Nephron (organoid): Measurements from ENCODE around the gene SLC26A9.
A peak's percentile ranks its signal among the peaks of the same experiment; 100 is the strongest.

ENCODE experiments used
- H3K27ac Mint-ChIP-seq, 3 experiments: 2 replicates each; pipeline ENCODE4 v1.8.0; 2020; ENCODE audit warnings: mixed read lengths in 3 of 3, mild to moderate bottlenecking in 2 of 3, moderate library complexity in 1 of 3
- H3K27me3 Mint-ChIP-seq: 2 replicates; pipeline ENCODE4 v1.8.0; 2021; ENCODE audit warnings: low read depth, mild to moderate bottlenecking, moderate library complexity, mixed read lengths
- H3K36me3 Mint-ChIP-seq: 2 replicates; pipeline ENCODE4 v1.8.0; 2020; ENCODE audit warnings: low read depth, mixed read lengths
- H3K4me1 Mint-ChIP-seq: 2 replicates; pipeline ENCODE4 v1.8.0; 2020; ENCODE audit warnings: mixed read lengths
- H3K4me3 Mint-ChIP-seq, 3 experiments: 2 replicates each; pipeline ENCODE4 v1.8.0; 2020; ENCODE audit warnings: mild to moderate bottlenecking in 3 of 3, mixed read lengths in 3 of 3, moderate library complexity in 2 of 3
- H3K9me3 Mint-ChIP-seq: 2 replicates; pipeline ENCODE4 v1.8.0; 2020; ENCODE audit warnings: mixed read lengths
- CTCF ChIP-seq, 3 experiments: fragments of 200-600 bp; sonication (generic); IDR thresholded peaks; one replicate each; pipeline ENCODE4 v1.5.0; 2021; ENCODE audit warnings: antibody characterized with exemption in 3 of 3; ENCODE audit not compliant: unreplicated experiment in 3 of 3

Gene SLC26A9

GRCh38 chr1:205917466-205918238, 25.6 kb downstream of the SLC26A9 start:
- Mint-ChIP-seq H3K27ac (peak overlapping the region in 1 of 3 experiments; percentile 36), H3K27me3 (peaks cover 3% of the 10 kb centered on the region), H3K36me3 (no peaks in the 10 kb centered on the region), H3K4me3 (no peak overlapping the region), H3K4me1 (peaks cover 33% of the 10 kb centered on the region), H3K9me3 (no peaks in the 10 kb centered on the region)
- TF ChIP-seq CTCF (IDR thresholded peaks at IDR 0.05; ENCODE audit: unreplicated experiment in 3 of 3): no peak

- Mint-ChIP-seq H3K4me1 (peaks cover 33% of the 10 kb centered on the region), H3K27ac (no peak overlapping the region), H3K9me3 (no peaks in the 10 kb centered on the region), H3K27me3 (peaks cover 3% of the 10 kb centered on the region), H3K36me3 (no peaks in the 10 kb centered on the region), H3K4me3 (no peak overlapping the region)
- no peak for TF ChIP-seq CTCF (IDR thresholded peaks at IDR 0.05; ENCODE audit: unreplicated experiment in 3 of 3)
Observed at GRCh38 chr1:205916541-205916940, 26.7 kb downstream of the SLC26A9 start.

GRCh38 chr1:205915354-205915990, 27.8 kb downstream of the SLC26A9 start:
- peak overlapping the region in 1 of 3 experiments; percentile 43 for H3K27ac Mint-ChIP-seq
- no peaks in the 10 kb centered on the region for H3K9me3 Mint-ChIP-seq
- H3K27me3 Mint-ChIP-seq: peaks cover 3% of the 10 kb centered on the region
- H3K4me3 Mint-ChIP-seq: no peak overlapping the region
- peaks cover 33% of the 10 kb centered on the region for H3K4me1 Mint-ChIP-seq
- no peak for TF ChIP-seq CTCF (IDR thresholded peaks at IDR 0.05; ENCODE audit: unreplicated experiment in 3 of 3)
- H3K36me3 Mint-ChIP-seq: no peaks in the 10 kb centered on the region

GRCh38 chr1:205914730-205915129, 28.5 kb downstream of the SLC26A9 start:
- H3K36me3 Mint-ChIP-seq: no peaks in the 10 kb centered on the region
- peak overlapping the region in 1 of 3 experiments; percentile 81 for H3K27ac Mint-ChIP-seq
- no peak overlapping the region for H3K4me3 Mint-ChIP-seq
- no peak for TF ChIP-seq CTCF (IDR thresholded peaks at IDR 0.05; ENCODE audit: unreplicated experiment in 3 of 3)
- H3K9me3 Mint-ChIP-seq: no peaks in the 10 kb centered on the region
- no peaks in the 10 kb centered on the region for H3K27me3 Mint-ChIP-seq
- H3K4me1 Mint-ChIP-seq: peaks cover 27% of the 10 kb centered on the region

- Mint-ChIP-seq H3K4me1 (peaks cover 25% of the 10 kb centered on the region), H3K4me3 (no peak overlapping the region), H3K27me3 (no peaks in the 10 kb centered on the region), H3K27ac (peak overlapping the region; percentile 52 to 81 (median 52)), H3K9me3 (no peaks in the 10 kb centered on the region), H3K36me3 (no peaks in the 10 kb centered on the region)
- TF ChIP-seq CTCF (IDR thresholded peaks at IDR 0.05; ENCODE audit: unreplicated experiment in 3 of 3): no peak
Observed at GRCh38 chr1:205914155-205914507, 29.1 kb downstream of the SLC26A9 start.
